SIG-M5 treated with dmso at 0.1 percent for 504 hours (cell line): ENCODE measurements around the gene TXNRD2.

Experiments used
- DNase-seq: peaks from one replicate; lab custom pipeline; 2025; ENCODE audit not compliant: unreplicated experiment; lab: John Stamatoyannopoulos, UW

The TXNRD2 gene

GRCh38 chr22:19980766-19981165, 39.1 kb upstream of the TXNRD2 start:
- DNase-seq: no peak

- no peak for DNase-seq
Observed at GRCh38 chr22:19979712-19980493, 38.3 kb upstream of the TXNRD2 start.

- no peak for DNase-seq
Observed at GRCh38 chr22:19978748-19979147, 37.1 kb upstream of the TXNRD2 start.

- DNase-seq: no peak
Observed at GRCh38 chr22:19977296-19978243, 36.0 kb upstream of the TXNRD2 start.

GRCh38 chr22:19976671-19977070, 35.1 kb upstream of the TXNRD2 start:
- no peak for DNase-seq

- DNase-seq: no peak
Observed at GRCh38 chr22:19975707-19976035, 34.1 kb upstream of the TXNRD2 start.

GRCh38 chr22:19974935-19975706, 33.5 kb upstream of the TXNRD2 start:
- no peak for DNase-seq

GRCh38 chr22:19974268-19974861, 32.7 kb upstream of the TXNRD2 start:
- peak; percentile 74 for DNase-seq

- DNase-seq: no peak
Observed at GRCh38 chr22:19973551-19974267, 32.1 kb upstream of the TXNRD2 start.

- no peak for DNase-seq
Observed at GRCh38 chr22:19972652-19973550, 31.3 kb upstream of the TXNRD2 start.

GRCh38 chr22:19972251-19972650, 30.6 kb upstream of the TXNRD2 start:
- DNase-seq: no peak

GRCh38 chr22:19971276-19972124, 29.9 kb upstream of the TXNRD2 start:
- DNase-seq: no peak

- peak; percentile 40 for DNase-seq
Observed at GRCh38 chr22:19970479-19971275, 29.1 kb upstream of the TXNRD2 start.

- no peak for DNase-seq
Observed at GRCh38 chr22:19970031-19970478, 28.4 kb upstream of the TXNRD2 start.

- no peak for DNase-seq
Observed at GRCh38 chr22:19969141-19969928, 27.7 kb upstream of the TXNRD2 start.

GRCh38 chr22:19968450-19968891, 26.9 kb upstream of the TXNRD2 start:
- no peak for DNase-seq
